GM03348 (cell line): ENCODE results near the gene ZNF155.

Experiments
- DNase-seq: peaks from one replicate; pipeline ENCODE4 v3.0.0; 2012; ENCODE audit warnings: low spot score

Gene ZNF155

GRCh38 chr19:44003461-44004009 is 19.5 kb downstream of the ZNF155 start:
- DNase-seq: peak; percentile 23

DNA sequence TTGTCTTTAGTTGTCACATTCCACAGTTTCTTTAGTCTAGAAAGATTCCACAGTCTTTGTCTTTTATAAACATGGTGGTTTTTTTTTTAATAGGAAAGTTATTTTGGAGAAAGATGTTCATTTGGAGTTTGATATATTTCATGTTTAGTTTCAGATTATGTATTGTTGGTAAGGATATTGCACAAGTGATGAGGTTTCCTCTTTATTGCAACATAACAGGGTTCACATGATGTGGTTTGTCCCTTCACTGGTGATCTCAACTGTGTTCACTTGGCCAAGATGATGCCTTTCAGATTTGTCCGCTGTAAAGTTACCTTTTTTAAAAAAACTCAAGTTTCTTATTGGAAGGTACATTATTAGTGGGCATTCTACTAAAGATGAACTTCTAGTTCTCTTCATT is 22.0 kb downstream of the ZNF155 start:
- peak; percentile 5 for DNase-seq

DNA sequence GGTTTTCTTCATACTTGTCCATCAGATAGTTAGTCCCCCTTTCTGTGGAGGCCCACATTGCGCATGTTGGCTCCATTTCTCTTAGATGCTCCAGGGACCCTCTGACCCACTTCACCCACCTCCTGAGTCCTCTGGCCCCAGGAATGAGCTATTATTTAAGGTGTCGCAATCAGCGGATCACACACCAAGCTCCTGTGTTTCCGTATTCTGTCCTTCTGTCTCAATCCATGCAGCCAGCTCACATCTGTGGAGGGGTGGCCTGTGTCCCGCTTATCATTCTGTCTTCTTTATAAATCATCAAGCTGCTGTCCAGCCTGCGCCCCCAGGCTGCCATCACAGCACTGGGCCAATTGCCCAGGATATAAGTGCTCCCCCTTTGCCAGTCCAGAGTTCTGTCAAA is 23.5 kb downstream of the ZNF155 start:
- DNase-seq: no peak

GRCh38 chr19:44010468-44010867 is 26.5 kb downstream of the ZNF155 start:
- no peak for DNase-seq

GRCh38 chr19:44019498-44019897 is 35.5 kb downstream of the ZNF155 start:
- DNase-seq: no peak

- DNase-seq: no peak
These were observed 37.2 kb downstream of the ZNF155 start for GRCh38 chr19:44021221-44021620.

GRCh38 chr19:44024900-44025216 is 40.9 kb downstream of the ZNF155 start:
- DNase-seq: peak; percentile 2

- DNase-seq: peak; percentile 91
These were observed 41.4 kb downstream of the ZNF155 start, which contains the start of gene ZNF222 for GRCh38 chr19:44025217-44025936. TSS of gene ZNF222 (plus strand) at chr19:44025379. CDS start at chr19:44025437, 58 bp downstream.

DNA sequence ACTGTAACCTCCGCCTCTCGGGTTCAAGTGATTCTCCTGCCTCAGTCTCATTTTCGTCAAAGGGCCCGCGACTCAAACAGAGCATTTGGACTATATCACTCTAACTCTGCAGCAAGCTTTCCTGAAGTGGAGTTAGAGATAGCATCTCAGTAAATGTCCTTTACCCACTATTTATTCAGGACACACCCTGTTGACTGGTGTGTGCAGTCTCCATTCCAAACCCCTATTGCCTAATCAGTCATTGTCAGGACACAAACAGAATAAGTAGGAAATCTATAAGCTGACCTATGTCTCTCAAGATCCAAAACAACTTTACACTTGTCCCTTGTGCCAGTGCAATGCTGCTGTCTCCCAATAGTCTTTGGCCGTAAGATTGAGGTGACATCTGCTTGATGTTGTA is 42.6 kb downstream of the ZNF155 start:
- no peak for DNase-seq

DNA sequence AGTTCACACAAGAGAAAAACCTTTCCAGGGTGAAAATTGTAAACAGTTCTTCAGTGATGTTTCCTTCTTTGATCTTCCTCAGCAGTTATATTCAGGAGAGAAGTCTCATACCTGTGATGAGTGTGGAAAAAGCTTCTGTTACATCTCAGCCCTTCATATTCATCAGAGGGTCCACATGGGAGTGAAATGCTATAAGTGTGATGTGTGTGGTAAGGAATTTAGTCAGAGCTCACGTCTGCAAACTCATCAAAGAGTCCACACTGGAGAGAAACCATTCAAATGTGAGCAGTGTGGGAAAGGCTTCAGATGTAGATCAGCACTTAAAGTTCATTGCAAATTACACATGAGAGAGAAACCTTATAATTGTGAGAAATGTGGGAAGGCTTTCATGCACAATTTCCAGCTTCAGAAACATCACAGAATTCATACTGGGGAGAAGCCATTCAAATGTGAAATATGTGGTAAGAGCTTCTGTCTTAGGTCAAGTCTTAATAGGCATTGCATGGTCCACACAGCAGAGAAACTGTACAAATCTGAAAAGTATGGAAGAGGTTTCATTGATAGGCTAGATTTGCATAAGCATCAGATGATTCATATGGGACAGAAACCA is 48.1 kb downstream of the ZNF155 start:
- DNase-seq: no peak

DNA sequence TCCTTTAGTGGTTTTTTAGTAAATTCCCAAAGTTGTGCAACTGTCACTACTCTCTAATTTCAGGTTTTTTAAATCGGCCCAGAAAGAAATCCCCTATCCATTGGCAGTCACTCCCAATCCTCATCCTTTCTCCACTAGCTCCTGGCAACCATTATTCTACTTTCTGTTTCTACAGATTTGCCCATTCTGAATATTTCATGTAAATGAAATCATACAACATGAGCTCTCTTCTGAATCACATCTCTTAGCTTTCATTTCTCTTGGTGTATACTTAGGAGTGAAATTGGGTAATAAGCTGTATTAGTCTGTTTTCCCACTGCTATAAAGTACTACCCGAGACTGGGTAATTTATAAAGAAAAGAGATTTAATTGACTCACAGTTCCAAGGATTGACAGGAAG is 58.2 kb downstream of the ZNF155 start:
- DNase-seq: no peak
